ENCODE results near the gene HSPA8. TPM values are rescaled to one million over a fixed set of nuclear protein-coding genes. Genes with fewer than 3 reads are reported as not detected.

The HSPA8 gene
- total and polyA plus RNA-seq, 10 of the 15 experiments (the other 5 are each of a cell fraction or from before 2014, with no cell fraction given) = 1,190 to 3,205 (median 2,045) TPM

DNA sequence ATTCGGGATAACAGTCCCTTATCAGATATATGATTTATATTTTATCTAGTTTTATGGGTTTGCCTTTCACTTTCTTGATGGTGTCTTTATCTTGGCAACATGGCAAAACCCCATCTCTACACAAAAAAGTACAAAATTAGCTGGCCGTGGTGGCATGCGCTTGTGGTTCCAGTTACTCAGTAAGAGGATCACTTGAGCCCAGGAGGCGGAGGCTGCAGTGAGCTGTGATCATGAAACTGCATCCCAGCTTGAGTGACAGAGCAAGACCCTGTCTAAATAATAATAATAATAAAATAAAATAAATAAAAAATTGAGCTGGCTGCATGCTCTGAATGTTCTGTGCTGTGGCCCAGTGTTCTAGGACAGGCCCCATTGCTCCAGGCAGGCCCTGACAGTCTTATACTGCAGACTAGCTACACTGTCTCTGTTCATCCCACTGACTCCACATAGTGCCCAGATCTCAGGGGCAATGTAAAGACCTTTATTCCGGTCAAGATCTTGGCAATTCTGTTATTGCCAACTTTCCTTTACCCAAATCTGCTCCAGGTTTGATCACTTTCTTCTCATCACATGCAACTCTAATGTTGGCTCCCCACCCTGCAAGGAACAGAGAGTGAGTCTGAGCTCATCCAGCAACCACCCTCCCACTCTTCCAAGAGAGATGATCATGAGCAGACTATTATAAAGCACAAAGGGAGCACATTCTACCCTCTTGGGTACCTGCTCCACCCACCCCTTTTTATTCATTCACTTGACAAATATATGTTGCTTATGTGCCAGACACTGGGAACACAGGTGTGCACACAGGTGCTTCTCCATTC is 8.8 kb downstream of the HSPA8 start:
- ATAC-seq (no peak), FAIRE-seq (no peak), DNase-seq (ENCODE audit: low read depth, low spot score) (no peak)
- no TSS peak for BruUV-seq (replicated peaks)
- H3K79me2 ChIP-seq (ENCODE audit: control insufficient read depth, insufficient read depth, low read length) = peaks cover 9% of the 10 kb centered on the region
- peaks cover 6% of the 10 kb centered on the region; the same call in 1 of the 2 replicates for H4K20me1 ChIP-seq (ENCODE audit: control insufficient read depth, insufficient read depth)
- in situ Hi-C loops (cut with MboI) = loop anchor here (25.0 kb wide), 1 partner anchor 1591 kb away; the partner anchor contains the start of genes SORL1 and SORL1-AS1
- no peak overlapping the region for H3K4me3 ChIP-seq
- no peak for TF ChIP-seq JUNB (IDR thresholded peaks at IDR 0.05)
- TF ChIP-seq SMAD1 (IDR thresholded peaks at IDR 0.05; ENCODE audit: low read depth, partially characterized antibody) = no peak
- TF ChIP-seq MEF2A (IDR thresholded peaks at IDR 0.05; ENCODE audit: insufficient read depth, low read depth, low read length) = no peak
- TF ChIP-seq SREBF1 (IDR thresholded peaks at IDR 0.05; ENCODE audit: low read length) = no peak
- TF ChIP-seq IKZF1 (conservative IDR thresholded peaks at IDR 0.05) = no peak
- TF ChIP-seq SIX5 (IDR thresholded peaks at IDR 0.05; ENCODE audit: low read depth, low read length, severe bottlenecking) = no peak
- no peak for TF ChIP-seq TAF1 (IDR thresholded peaks at IDR 0.05; ENCODE audit: borderline replicate concordance, low read depth, low read length)
- no peak for TF ChIP-seq MTA2 (IDR thresholded peaks at IDR 0.05; ENCODE audit: low read depth)
- TF ChIP-seq, protein P1, sequence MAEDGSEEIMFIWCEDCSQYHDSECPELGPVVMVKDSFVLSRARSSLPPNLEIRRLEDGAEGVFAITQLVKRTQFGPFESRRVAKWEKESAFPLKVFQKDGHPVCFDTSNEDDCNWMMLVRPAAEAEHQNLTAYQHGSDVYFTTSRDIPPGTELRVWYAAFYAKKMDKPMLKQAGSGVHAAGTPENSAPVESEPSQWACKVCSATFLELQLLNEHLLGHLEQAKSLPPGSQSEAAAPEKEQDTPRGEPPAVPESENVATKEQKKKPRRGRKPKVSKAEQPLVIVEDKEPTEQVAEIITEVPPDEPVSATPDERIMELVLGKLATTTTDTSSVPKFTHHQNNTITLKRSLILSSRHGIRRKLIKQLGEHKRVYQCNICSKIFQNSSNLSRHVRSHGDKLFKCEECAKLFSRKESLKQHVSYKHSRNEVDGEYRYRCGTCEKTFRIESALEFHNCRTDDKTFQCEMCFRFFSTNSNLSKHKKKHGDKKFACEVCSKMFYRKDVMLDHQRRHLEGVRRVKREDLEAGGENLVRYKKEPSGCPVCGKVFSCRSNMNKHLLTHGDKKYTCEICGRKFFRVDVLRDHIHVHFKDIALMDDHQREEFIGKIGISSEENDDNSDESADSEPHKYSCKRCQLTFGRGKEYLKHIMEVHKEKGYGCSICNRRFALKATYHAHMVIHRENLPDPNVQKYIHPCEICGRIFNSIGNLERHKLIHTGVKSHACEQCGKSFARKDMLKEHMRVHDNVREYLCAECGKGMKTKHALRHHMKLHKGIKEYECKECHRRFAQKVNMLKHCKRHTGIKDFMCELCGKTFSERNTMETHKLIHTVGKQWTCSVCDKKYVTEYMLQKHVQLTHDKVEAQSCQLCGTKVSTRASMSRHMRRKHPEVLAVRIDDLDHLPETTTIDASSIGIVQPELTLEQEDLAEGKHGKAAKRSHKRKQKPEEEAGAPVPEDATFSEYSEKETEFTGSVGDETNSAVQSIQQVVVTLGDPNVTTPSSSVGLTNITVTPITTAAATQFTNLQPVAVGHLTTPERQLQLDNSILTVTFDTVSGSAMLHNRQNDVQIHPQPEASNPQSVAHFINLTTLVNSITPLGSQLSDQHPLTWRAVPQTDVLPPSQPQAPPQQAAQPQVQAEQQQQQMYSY (CRISPR knock-in tag; IDR thresholded peaks at IDR 0.05) = no peak
- no peak for TF ChIP-seq POLR2AphosphoS2 (IDR thresholded peaks at IDR 0.05; ENCODE audit: low read depth, low read length)
- WGBS (ENCODE audit: insufficient coverage, insufficient replicate concordance, low lambda C conversion rate, missing lambda C conversion rate) = 71% methylated on average over 5 of the region's 5 CpGs
- CTCF ChIA-PET = interaction anchor here (0.5 to 11.6 kb wide), 39 partner anchors 9 to 474 kb away, joined by 3 to 387 read pairs (median 6); no protein-coding TSS in a partner anchor
- H3K9me3 ChIP-seq (replicated peaks; ENCODE audit: control insufficient read depth, insufficient read depth, low read length) = no peaks in the 10 kb centered on the region
- no peak overlapping the region for H3K9ac ChIP-seq (ENCODE audit: control insufficient read depth, insufficient read depth, low read length)
- no peaks in the 10 kb centered on the region; the same call in 1 of the 2 replicates for H3K4me1 ChIP-seq (ENCODE audit: control insufficient read depth, insufficient read depth, low read length)
- RAD21 ChIA-PET (ENCODE audit: unreplicated experiment) = interaction anchor here (0.9 to 8.1 kb wide), 15 partner anchors 9 to 272 kb away, joined by 3 to 122 read pairs (median 8); partner anchors contain the start of gene HSPA8
- peaks cover 10 to 17% of the 10 kb centered on the region in 2 experiments for H3K36me3 ChIP-seq (ENCODE audit: control insufficient read depth in 2 of 2, insufficient read depth in 2 of 2, low read length in 1 of 2)
- POLR2A ChIA-PET = interaction anchor here (0.7 to 1.3 kb wide), 4 partner anchors 9 to 200 kb away, joined by 3 to 5 read pairs (median 3); partner anchors contain the start of gene HSPA8
- SMC1A ChIA-PET (ENCODE audit: uncharacterized antibody, unreplicated experiment) = interaction anchor here (0.8 to 9.0 kb wide), 19 partner anchors 12 to 426 kb away, joined by 3 to 159 read pairs (median 8); no protein-coding TSS in a partner anchor
- H3K27me3 ChIP-seq (replicated peaks in 1 of 2; ENCODE audit: control insufficient read depth in 2 of 2, insufficient read depth in 2 of 2, low read length in 1 of 2) = no peaks in the 10 kb centered on the region
- intact Hi-C loops (cut with micrococcal nuclease; ENCODE audit: unreplicated experiment) = no loop called here
- H3K27ac ChIP-seq (ENCODE audit: control insufficient read depth, insufficient read depth) = no peak overlapping the region
- H2AFZ ChIP-seq (ENCODE audit: control insufficient read depth, low read depth, low read length) = no peak overlapping the region
- no peak overlapping the region for H3K4me2 ChIP-seq (ENCODE audit: control insufficient read depth, insufficient read depth)

Data from GM12878 (cell line).